GM12878 (cell line): ENCODE results near the gene NBEAL1.

ENCODE experiments used
- CTCF ChIP-seq, 3 experiments: IDR thresholded peaks in 2 of 3; conservative IDR thresholded peaks in 1 of 3; 2 replicates each; pipeline ENCODE4 v1.5.1; 2011; ENCODE audit warnings: low read depth in 3 of 3, low read length in 3 of 3, mild to moderate bottlenecking in 3 of 3, control low read depth in 2 of 3, moderate library complexity in 2 of 3, inconsistent platforms in 1 of 3, mixed read lengths in 1 of 3; ENCODE audit not compliant: control insufficient read depth in 2 of 3, insufficient read depth in 1 of 3; ENCODE audit errors: extremely low read depth in 1 of 3
- EZH2 ChIP-seq: IDR thresholded peaks from 2 replicates; pipeline ENCODE4 v1.6.1; 2012; ENCODE audit warnings: low read depth, mild to moderate bottlenecking, control low read depth, inconsistent platforms, low read length, borderline replicate concordance; ENCODE audit not compliant: control insufficient read depth
- RELA ChIP-seq: fragments of 450-650 bp; IDR thresholded peaks from 2 replicates; pipeline ENCODE4 v1.8.0; 2014; ENCODE audit warnings: borderline replicate concordance; ENCODE audit not compliant: partially characterized antibody
- TCF7 ChIP-seq: IDR thresholded peaks from 2 replicates; pipeline ENCODE4 v1.6.1; 2014; ENCODE audit warnings: antibody characterized with exemption, borderline replicate concordance
- WRNIP1 ChIP-seq: IDR thresholded peaks from 2 replicates; pipeline ENCODE4 v1.6.1; 2011; ENCODE audit warnings: low read depth, low read length, improper control_type of control experiment, borderline replicate concordance
- TF ChIP-seq, protein P1 (sequence below): fragments of 450-650 bp; IDR thresholded peaks from 2 replicates; pipeline ENCODE4 v1.6.1; 2017; ENCODE audit warnings: mild to moderate bottlenecking
- TF ChIP-seq, protein P2 (sequence below): IDR thresholded peaks from 2 replicates; pipeline ENCODE4 v1.6.1; 2011; ENCODE audit warnings: low read depth, low read length, improper control_type of control experiment, borderline replicate concordance
- TF ChIP-seq, protein P3 (sequence below): fragments of 150-350 bp; IDR thresholded peaks from 2 replicates; pipeline ENCODE4 v1.6.1; 2014; ENCODE audit warnings: mild to moderate bottlenecking, low read depth, low read length

- TF ChIP-seq CTCF (IDR thresholded peaks at IDR 0.05 in 2 of 3, conservative IDR thresholded peaks at IDR 0.05 in 1 of 3; ENCODE audit: control insufficient read depth in 2 of 3, extremely low read depth in 1 of 3, insufficient read depth in 1 of 3, low read depth in 3 of 3, low read length in 3 of 3) (no peak), EZH2 (no peak), RELA (no peak), TCF7 (no peak), WRNIP1 (no peak)
- TF ChIP-seq, protein P1, sequence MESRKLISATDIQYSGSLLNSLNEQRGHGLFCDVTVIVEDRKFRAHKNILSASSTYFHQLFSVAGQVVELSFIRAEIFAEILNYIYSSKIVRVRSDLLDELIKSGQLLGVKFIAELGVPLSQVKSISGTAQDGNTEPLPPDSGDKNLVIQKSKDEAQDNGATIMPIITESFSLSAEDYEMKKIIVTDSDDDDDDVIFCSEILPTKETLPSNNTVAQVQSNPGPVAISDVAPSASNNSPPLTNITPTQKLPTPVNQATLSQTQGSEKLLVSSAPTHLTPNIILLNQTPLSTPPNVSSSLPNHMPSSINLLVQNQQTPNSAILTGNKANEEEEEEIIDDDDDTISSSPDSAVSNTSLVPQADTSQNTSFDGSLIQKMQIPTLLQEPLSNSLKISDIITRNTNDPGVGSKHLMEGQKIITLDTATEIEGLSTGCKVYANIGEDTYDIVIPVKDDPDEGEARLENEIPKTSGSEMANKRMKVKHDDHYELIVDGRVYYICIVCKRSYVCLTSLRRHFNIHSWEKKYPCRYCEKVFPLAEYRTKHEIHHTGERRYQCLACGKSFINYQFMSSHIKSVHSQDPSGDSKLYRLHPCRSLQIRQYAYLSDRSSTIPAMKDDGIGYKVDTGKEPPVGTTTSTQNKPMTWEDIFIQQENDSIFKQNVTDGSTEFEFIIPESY = no peak
- TF ChIP-seq, protein P2, sequence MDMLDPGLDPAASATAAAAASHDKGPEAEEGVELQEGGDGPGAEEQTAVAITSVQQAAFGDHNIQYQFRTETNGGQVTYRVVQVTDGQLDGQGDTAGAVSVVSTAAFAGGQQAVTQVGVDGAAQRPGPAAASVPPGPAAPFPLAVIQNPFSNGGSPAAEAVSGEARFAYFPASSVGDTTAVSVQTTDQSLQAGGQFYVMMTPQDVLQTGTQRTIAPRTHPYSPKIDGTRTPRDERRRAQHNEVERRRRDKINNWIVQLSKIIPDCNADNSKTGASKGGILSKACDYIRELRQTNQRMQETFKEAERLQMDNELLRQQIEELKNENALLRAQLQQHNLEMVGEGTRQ = no peak
- TF ChIP-seq, protein P3, sequence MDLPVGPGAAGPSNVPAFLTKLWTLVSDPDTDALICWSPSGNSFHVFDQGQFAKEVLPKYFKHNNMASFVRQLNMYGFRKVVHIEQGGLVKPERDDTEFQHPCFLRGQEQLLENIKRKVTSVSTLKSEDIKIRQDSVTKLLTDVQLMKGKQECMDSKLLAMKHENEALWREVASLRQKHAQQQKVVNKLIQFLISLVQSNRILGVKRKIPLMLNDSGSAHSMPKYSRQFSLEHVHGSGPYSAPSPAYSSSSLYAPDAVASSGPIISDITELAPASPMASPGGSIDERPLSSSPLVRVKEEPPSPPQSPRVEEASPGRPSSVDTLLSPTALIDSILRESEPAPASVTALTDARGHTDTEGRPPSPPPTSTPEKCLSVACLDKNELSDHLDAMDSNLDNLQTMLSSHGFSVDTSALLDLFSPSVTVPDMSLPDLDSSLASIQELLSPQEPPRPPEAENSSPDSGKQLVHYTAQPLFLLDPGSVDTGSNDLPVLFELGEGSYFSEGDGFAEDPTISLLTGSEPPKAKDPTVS = no peak
Measured at GRCh38 chr2:203246646-203247045, 232.0 kb downstream of the NBEAL1 start.
